ENCODE data around the gene CTDSP2.

The CTDSP2 gene

DNA sequence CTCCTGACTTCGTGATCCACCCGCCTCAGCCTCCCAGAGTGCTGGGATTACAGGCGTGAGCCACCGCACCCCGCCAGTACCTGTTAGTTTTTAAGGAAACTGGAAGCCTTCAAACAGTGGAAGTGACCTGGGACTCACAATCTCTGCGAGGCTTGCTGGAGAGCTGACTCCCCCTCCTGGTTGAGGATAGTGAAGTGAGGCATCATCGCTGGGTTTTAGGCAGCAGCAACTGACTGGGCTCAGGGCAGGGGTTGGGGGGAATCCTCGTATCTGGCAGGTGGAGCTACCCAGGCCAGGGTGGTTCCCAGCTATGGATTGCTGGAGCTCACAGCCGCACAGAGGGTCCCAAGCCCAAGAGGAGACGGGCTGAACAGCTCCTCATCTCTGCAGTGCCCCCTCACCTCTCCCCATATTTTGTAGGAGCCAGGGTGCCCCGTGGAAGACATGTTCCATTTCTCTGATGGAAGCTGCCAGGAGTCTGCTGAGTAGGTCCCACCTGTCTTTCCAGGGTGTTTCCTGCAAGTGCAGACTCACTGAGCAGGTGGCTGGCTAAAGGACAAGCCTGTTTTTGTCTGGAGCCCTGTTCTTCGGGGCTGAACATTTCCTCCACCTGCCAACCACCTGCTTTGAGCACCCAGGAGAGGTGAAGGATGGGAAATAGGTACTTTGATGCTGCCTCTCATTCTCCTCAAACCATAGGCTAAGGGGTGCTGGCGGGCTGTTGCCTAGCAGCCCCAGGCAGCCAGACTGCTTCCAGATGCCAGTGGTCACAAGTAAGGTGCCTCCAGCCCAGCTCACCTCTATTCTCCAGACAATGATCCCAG, 31.1 kb downstream of the CTDSP2 start:
- Histone ChIP-seq H3K27me3 (ENCODE audit: insufficient read depth, poor library complexity, severe bottlenecking) (no peaks in the 10 kb centered on the region), H3K27ac (replicated peaks) (no peak overlapping the region), H3K4me3 (replicated peaks; ENCODE audit: insufficient read depth, low read length) (no peak overlapping the region)
- DNase-seq (ENCODE audit: low read depth in 1 of 2, low spot score in 1 of 2): no peak
- no peak for TF ChIP-seq POLR2AphosphoS5 (IDR thresholded peaks at IDR 0.05; ENCODE audit: low read depth)
- TF ChIP-seq, protein P1, sequence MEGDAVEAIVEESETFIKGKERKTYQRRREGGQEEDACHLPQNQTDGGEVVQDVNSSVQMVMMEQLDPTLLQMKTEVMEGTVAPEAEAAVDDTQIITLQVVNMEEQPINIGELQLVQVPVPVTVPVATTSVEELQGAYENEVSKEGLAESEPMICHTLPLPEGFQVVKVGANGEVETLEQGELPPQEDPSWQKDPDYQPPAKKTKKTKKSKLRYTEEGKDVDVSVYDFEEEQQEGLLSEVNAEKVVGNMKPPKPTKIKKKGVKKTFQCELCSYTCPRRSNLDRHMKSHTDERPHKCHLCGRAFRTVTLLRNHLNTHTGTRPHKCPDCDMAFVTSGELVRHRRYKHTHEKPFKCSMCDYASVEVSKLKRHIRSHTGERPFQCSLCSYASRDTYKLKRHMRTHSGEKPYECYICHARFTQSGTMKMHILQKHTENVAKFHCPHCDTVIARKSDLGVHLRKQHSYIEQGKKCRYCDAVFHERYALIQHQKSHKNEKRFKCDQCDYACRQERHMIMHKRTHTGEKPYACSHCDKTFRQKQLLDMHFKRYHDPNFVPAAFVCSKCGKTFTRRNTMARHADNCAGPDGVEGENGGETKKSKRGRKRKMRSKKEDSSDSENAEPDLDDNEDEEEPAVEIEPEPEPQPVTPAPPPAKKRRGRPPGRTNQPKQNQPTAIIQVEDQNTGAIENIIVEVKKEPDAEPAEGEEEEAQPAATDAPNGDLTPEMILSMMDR (IDR thresholded peaks at IDR 0.05; ENCODE audit: insufficient read depth, low read length): no peak
- TF ChIP-seq, protein P2, sequence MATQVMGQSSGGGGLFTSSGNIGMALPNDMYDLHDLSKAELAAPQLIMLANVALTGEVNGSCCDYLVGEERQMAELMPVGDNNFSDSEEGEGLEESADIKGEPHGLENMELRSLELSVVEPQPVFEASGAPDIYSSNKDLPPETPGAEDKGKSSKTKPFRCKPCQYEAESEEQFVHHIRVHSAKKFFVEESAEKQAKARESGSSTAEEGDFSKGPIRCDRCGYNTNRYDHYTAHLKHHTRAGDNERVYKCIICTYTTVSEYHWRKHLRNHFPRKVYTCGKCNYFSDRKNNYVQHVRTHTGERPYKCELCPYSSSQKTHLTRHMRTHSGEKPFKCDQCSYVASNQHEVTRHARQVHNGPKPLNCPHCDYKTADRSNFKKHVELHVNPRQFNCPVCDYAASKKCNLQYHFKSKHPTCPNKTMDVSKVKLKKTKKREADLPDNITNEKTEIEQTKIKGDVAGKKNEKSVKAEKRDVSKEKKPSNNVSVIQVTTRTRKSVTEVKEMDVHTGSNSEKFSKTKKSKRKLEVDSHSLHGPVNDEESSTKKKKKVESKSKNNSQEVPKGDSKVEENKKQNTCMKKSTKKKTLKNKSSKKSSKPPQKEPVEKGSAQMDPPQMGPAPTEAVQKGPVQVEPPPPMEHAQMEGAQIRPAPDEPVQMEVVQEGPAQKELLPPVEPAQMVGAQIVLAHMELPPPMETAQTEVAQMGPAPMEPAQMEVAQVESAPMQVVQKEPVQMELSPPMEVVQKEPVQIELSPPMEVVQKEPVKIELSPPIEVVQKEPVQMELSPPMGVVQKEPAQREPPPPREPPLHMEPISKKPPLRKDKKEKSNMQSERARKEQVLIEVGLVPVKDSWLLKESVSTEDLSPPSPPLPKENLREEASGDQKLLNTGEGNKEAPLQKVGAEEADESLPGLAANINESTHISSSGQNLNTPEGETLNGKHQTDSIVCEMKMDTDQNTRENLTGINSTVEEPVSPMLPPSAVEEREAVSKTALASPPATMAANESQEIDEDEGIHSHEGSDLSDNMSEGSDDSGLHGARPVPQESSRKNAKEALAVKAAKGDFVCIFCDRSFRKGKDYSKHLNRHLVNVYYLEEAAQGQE (IDR thresholded peaks at IDR 0.05; ENCODE audit: insufficient replicate concordance, low read depth): no peak
- TF ChIP-seq SPI1 (IDR thresholded peaks at IDR 0.05; ENCODE audit: borderline replicate concordance, low read depth): no peak

DNA sequence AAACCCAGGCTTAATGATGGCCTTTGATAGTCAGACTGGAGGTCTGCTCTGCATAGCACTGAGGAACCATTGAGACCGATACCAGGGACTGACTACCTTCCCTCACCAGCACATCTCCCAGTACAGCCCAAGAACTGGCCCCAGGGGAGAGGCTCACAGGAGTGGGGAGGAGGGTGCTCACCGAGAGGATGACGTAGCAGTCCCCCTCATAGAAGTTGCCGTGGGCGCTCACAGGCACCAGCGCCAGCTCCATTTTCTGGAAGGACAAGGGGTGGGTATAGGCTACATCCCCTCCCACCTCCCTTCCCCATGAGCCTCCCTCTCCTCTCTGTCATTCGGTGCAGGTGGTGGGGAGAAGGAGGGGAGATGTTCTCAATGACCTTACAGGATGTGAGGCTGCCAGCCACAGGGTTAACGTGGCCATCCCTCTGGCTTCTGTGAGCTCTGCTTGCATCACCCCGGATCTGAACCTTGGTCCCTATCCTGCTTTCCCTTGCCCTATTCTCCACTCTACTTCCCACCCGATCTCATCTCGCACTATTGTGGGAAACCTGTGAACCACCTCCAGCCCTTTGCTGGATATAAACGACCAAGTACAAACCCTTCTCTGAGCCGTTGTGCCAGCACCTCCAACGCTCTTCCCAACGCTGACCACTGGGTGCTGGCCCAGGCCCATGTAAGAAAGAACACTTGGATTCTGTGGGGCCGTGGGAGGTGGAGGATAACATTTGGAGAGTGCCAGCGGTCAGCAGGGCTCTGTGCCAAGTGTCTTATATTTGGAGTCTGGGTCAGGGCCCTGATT, 32.4 kb downstream of the CTDSP2 start:
- Histone ChIP-seq H3K27ac (replicated peaks) (no peak overlapping the region), H3K27me3 (ENCODE audit: insufficient read depth, poor library complexity, severe bottlenecking) (no peaks in the 10 kb centered on the region), H3K4me3 (replicated peaks; ENCODE audit: insufficient read depth, low read length) (no peak overlapping the region)
- no peak for DNase-seq (ENCODE audit: low read depth in 1 of 2, low spot score in 1 of 2)
- TF ChIP-seq SPI1 (IDR thresholded peaks at IDR 0.05; ENCODE audit: borderline replicate concordance, low read depth) (no peak), POLR2AphosphoS5 (IDR thresholded peaks at IDR 0.05; ENCODE audit: low read depth) (no peak), GABPA (IDR thresholded peaks at IDR 0.05; ENCODE audit: low read depth) (no peak)
- TF ChIP-seq, protein P1 (IDR thresholded peaks at IDR 0.05; ENCODE audit: insufficient read depth, low read length): no peak
- TF ChIP-seq, protein P2 (IDR thresholded peaks at IDR 0.05; ENCODE audit: insufficient replicate concordance, low read depth): no peak

DNA sequence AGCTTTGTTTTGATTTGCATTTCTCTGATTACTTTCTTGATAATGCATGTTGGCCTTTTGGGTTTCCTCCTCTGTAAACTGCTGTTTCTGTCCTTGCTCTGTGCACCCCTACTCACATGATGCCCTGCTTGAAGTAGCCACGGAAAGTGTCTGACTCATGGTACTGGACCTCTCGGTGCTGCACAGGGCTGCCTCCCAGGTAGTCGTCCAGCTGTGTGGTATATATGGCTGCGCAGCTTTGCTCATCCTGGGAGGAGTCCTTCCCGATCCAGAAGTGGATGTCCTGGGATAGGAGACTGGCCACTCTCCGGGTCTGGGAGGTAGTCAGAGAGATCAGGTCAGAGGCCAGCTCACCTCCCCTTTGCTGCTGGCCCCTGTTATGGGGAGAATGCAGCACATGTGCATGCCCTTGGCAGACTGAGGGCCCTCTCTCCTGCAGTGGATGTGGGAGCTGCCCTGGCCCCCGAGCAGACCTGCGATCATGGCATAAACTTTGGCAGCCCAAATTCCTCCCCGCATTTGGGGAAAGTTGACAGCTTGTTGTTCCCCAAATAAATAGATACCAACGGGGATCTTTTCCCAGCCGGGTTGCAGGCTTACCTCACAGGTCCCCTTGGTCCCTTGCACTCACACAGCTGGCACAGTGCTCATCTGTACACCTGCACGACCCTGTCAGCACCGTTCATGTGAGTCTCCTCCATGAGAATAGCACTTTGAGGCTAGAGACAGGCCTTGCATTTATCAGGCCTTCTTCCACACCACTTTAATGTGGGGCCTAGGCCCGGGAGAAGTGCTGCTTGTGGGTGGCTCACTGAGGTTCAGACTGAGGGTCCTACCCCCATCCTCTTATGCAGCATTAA, 33.2 kb downstream of the CTDSP2 start:
- DNase-seq (ENCODE audit: low read depth in 1 of 2, low spot score in 1 of 2): no peak
- TF ChIP-seq, protein P2 (IDR thresholded peaks at IDR 0.05; ENCODE audit: insufficient replicate concordance, low read depth): no peak
- TF ChIP-seq POLR2AphosphoS5 (IDR thresholded peaks at IDR 0.05; ENCODE audit: low read depth) (no peak), GABPA (IDR thresholded peaks at IDR 0.05; ENCODE audit: low read depth) (no peak), SPI1 (IDR thresholded peaks at IDR 0.05; ENCODE audit: borderline replicate concordance, low read depth) (no peak)
- TF ChIP-seq, protein P1 (IDR thresholded peaks at IDR 0.05; ENCODE audit: insufficient read depth, low read length): no peak
- Histone ChIP-seq H3K4me3 (replicated peaks; ENCODE audit: insufficient read depth, low read length) (no peak overlapping the region), H3K27ac (replicated peaks) (no peak overlapping the region), H3K27me3 (ENCODE audit: insufficient read depth, poor library complexity, severe bottlenecking) (no peaks in the 10 kb centered on the region)
